GM21619 (cell line): ENCODE results near the gene TEAD1.

ENCODE experiments used
- ATAC-seq: cut with Tn5 transposase; IDR thresholded peaks from one replicate; pipeline ENCODE4 v1.9.1; 2021; ENCODE audit not compliant: unreplicated experiment

The TEAD1 gene

GRCh38 chr11:12827929-12828812, 153.9 kb downstream of the TEAD1 start:
- ATAC-seq = no peak

- ATAC-seq = no peak
Measured at GRCh38 chr11:12829131-12829530, 154.9 kb downstream of the TEAD1 start.

DNA sequence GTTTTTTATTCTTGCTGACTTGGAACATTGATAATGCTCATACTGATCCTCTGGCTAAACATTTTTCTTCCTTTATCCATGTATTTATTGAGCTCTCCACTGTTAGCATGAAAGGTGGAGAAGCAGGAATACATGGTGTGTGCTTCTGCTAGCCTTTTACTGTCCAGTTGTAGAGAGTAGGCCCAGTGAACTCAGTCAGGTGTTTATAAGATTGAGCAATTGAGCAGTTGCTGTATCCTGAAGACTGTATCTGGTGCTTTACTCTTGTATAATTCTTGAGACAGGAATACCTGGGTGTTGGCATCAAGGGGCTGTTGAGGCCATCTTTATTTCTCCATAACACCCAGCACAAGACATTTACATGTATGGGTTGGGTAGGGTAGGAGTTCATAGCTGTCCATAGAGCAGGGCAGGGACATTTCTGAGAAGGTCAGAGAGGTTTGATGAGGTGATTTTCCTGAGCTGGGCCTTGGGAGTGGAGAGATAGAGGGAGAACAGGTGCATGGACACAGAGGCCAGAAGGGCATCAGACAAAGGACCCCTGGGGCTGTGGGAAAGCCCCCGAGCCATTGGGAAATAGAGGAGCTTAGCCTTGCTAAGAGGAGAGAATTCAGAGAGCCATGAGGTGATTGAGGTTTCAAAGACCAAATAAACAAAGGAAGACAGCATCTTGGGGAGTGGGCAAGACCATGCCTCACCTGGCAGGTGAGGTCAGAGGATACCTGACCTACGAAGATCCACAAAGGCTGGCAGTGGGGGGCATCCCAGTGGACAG, 155.5 kb downstream of the TEAD1 start:
- ATAC-seq = no peak

DNA sequence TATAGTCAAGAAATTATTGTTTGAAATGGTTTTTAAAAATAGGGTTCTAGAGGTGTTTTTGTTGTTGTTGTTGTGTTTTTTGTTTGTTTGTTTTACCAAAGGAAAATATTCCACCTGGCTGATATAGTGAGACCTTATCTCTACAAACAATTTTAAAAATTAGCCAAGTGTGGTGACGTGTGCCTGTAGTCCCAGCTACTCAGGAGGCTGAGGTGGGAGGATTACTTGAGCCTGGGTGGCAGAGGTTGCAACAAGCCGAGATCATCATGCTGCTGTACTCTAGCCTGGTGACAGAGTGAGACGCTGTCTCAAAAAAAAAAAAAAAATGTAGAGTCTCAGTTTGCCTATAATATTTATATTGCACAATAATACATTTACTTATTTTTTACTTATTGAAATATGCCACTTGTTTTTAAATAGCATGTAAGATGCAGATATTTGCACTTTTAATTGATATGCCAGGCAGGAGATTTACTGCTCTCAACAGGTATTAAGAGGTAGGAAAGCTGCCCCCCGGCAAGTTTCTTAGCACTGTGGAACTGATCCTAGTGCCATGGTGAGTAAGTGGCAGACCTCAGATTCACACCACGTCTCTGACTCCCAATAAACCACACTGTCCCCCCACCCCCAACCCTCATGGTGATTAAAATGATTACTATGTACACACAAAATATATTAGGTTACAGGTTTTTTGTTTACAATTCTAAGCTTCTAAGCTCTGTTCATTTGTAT, 157.4 kb downstream of the TEAD1 start:
- ATAC-seq = no peak

GRCh38 chr11:12832480-12833224, 158.4 kb downstream of the TEAD1 start:
- no peak for ATAC-seq

GRCh38 chr11:12834166-12834565, 159.9 kb downstream of the TEAD1 start:
- no peak for ATAC-seq

- ATAC-seq = no peak
Measured at GRCh38 chr11:12834630-12835029, 160.4 kb downstream of the TEAD1 start.

DNA sequence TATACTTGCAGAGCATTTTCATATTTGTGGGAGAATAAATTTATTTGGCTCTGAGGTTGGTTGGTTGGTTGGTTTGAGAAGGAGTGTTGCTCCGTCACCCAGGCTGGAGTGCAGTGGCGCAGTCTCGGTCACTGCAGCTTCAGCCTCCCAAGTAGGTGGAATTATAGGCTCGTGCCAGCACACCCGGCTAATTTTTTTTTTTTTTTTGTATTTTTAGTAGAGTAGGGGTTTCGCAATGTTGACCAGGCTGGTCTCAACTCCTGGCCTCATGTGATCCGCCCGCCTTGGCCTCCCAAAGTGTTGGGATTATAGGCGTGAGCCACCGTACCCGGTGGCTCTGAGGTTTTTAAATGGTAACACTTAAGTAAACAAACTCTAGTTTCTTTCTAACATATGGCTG, 161.1 kb downstream of the TEAD1 start:
- no peak for ATAC-seq

GRCh38 chr11:12838463-12839123, 164.4 kb downstream of the TEAD1 start:
- ATAC-seq = no peak

DNA sequence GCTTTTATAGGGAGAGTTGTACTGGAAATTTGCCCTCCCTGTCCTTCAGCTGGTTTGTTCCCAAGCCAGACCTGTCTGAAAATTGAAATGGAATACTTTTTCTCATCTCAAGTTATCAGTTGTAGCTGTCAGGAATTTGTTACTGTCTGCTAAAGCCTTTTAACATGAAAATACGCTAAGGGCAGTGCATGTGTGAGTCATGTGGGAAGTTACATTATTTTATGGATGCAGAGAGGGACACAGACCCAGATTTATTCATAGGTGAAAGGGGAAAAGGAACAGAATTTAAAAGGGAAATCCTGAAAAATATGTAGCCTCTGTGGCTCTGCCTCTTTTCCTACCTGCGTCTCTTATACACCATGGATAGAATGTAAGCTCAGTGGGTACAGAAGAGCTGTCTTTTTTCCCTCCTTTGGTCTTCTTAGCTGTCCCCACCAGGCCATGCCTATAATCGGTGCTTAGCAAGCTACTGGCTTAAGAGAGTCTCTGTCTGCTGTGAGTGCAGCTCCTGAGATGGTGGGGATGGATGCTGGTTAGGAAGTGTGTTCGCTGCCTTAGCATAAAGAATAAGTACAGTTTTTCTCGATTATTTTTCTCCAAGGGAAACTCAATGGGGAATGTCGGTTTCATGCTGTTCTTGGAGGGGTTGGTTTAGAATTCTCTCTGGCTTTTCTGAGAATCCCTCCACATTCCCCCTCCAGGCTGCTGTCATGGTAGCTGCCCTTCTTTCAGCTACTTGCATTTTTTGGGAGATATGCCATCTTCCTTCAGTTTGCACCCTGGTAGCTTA, 166.8 kb downstream of the TEAD1 start:
- no peak for ATAC-seq

DNA sequence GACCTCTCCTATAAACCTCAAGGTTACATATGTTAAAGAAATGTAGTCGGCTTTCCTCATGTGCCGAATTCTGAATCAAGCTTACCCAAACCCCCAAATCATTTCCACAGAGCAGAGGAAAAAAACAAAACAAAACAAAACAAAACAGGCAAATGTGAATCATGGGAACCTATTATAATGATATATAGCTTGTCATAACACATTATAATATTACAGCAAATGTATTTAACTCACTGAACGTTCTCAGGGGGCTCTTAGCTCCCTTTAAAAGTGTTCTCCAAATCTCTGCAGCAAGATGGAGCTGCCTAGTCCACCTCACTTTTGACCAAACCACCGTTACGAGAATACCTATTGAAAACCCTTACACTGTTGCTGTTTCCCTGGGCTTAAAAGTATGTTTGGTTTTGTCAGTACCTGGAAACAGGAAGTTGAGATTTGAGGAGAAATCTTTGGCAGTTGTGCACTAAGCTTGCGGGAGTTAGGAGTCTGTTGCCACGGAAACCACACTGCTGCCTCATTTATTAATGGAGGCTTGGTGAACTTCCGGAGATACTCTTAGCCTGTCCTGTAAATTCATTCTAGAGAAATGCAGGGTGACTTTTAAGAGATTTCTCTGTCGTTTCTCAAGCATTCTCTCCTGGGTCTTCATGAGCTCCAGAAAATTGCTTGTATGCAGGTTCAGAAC, 167.9 kb downstream of the TEAD1 start:
- ATAC-seq = no peak

DNA sequence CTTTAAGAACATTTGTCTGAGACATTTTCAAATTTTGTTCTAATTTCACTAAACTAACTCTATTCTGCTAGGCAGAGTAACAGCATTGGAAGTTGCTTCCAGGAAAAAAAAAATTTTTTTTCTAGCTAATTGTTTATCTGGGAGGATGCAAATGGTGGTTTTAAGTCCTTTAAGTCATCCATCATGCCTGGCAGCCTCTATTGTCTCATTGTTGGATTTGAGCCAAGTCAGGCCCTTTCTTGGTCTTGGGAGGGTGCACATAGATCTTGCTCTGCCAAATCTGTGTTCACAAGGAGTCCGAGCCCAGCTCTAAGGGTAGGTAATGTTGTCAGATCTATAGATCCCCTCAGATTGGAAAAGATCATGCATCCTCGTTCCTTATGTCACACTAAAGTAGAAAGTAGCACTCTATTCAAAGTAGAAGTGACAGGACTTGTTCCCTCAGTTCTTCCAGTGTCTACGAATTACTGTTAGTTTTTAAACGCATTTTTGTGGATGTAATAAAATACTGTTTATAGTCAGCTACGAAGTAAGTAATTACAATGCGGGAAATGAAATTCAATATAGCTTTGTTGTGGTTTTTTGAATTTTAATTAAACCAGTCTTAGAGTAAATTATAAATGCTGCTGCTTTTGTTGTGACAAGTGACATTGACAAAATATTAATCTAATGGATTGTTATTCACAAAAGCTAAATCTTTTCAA, 168.9 kb downstream of the TEAD1 start:
- no peak for ATAC-seq

- ATAC-seq = no peak
Measured at GRCh38 chr11:12845163-12845562, 170.9 kb downstream of the TEAD1 start.

GRCh38 chr11:12845739-12846358, 171.6 kb downstream of the TEAD1 start:
- ATAC-seq = no peak

DNA sequence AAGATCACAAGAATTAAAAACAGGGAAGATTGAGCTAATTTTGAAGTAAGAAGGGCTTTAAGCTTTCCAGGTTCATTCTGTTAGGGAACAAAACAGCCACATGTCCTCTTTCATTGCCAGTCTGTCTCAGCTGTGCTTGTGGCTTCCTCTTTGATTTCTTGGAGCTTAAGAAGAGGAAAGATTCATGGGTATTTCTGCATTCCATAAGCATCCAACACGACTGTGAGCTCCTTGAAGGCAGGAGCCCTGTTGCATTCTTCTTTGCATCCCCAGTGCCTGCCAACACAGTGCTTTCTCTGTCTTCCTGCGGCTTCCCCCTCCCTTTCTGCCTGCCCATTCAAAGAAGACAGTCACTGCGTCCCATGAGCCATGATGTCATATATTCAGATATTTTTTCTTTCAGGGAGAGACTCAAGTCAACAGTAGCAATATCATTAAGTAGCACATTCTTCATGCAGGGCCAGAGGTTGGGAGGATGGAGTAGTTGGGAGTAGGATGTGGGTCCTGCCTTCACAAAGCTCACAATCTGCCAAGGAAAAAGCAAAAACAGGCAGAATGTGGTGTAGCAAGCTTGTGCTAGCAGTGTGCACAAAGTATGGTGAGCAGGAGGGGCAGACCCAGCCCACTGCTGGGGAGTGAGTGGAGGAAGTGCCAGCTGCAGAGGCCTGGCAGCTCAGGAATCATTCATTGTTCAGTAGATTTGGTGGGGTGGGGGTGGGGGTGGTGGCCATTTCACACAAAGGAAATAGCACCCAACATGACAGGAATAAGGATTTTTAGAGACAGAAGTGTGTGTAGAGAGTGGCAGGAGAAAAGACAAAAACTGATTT, 172.8 kb downstream of the TEAD1 start:
- ATAC-seq = no peak

DNA sequence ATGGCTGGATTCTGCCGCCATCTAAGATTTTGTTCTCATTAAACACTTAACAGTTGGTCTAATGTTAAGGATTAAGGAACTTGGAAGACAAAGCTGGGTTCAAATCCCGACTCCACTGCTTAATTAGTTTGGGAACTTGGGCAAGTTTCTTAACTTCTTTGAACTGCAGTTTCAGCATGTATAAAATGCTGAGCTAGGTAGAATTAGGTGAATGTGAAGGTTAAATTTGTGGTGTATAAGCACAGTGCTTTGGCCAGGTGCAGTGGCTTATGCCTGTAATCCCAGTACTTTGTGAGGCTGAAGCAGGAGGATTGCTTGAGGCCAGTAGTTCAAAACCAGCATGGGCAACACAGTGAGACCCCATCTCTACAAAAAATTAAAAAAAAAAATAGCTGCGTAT, 174.2 kb downstream of the TEAD1 start:
- ATAC-seq = no peak

DNA sequence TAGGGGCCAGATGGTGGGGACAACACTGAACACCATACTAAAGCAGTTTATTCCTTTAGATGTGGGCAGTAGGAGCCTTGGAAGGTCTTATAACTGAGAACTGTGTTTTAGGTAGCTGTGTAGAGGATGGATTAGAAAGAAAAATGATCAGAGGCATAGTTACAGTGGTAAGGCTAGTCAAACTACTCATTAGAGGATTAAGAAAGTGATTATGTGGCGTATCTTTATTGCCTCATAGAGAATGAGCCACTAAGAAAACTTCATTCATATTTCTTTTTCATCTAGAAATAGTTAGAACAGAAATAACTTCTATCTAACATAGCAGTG, 179.1 kb downstream of the TEAD1 start:
- no peak for ATAC-seq
